Femur (tissue), 1 donor: ENCODE data around the gene ACTMAP.

Experiments used
- DNase-seq: peaks from one replicate; pipeline ENCODE4 v3.0.0-alpha.2; 2017

The ACTMAP gene

DNA sequence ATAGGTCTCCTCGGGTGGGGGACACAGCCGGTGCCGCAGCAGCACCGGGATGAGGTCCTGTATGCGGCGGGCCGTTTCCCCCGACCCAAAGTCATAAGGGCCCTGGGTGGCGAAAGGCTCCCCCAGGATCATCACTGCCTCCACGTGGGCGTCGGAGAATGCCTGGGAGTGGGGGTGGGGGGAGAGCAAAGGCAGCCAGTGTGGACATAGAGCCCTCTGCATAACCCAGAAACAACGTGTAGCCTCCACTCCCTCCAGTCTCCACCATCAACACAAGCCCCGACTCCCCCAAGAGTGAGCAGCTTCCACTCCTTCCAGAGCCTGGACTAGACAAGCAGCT is 58.1 kb downstream of the ACTMAP start:
- no peak for DNase-seq

DNA sequence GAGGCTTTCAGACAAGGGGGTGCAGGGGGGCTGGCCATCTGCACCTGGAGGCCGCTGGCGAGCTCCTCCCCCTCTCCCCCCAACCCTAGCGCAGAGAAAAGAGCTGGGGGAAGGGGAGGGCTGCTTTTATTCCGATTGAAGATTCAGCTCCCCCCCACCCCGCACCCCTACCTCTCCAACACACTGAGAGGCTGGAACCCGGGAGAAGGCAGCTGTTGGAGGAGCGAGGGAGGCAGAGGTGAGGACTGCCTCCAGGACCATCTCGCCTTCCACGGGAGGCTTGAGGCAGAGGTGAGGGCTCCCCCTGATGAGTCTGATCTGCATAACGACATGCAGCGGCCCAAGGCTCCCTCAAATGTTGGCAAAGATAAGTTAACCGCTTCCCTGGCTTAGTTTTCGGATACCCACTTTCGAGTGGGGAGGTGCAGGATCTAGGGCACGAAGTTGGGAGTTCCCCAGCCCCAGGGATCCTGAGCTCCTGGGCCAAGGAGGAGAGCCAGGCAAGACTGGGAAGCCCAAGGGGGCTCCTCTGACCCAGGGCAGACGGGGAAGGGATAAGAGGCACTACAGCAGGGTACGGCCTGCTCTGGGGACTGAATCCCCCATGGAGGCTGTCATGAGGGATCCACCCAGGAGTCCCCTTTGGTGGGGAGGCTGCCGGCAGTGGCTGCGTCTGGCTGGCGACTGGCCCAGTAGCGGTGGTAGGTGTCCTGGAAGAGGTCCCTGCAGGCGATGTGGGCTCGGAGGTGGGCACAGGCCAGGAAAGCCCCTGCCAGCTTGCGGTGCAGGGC is 58.7 kb downstream of the ACTMAP start:
- no peak for DNase-seq
